Measurements from ENCODE around the gene CAPG. TPM values are rescaled to one million over a fixed set of nuclear protein-coding genes. Genes with fewer than 3 reads are reported as not detected.

The CAPG gene
- total and polyA plus RNA-seq, 9 of the 15 experiments (the other 6 are each of a cell fraction or from before 2014, with no cell fraction given) = 10.6 to 90.4 (median 56.0) TPM

DNA sequence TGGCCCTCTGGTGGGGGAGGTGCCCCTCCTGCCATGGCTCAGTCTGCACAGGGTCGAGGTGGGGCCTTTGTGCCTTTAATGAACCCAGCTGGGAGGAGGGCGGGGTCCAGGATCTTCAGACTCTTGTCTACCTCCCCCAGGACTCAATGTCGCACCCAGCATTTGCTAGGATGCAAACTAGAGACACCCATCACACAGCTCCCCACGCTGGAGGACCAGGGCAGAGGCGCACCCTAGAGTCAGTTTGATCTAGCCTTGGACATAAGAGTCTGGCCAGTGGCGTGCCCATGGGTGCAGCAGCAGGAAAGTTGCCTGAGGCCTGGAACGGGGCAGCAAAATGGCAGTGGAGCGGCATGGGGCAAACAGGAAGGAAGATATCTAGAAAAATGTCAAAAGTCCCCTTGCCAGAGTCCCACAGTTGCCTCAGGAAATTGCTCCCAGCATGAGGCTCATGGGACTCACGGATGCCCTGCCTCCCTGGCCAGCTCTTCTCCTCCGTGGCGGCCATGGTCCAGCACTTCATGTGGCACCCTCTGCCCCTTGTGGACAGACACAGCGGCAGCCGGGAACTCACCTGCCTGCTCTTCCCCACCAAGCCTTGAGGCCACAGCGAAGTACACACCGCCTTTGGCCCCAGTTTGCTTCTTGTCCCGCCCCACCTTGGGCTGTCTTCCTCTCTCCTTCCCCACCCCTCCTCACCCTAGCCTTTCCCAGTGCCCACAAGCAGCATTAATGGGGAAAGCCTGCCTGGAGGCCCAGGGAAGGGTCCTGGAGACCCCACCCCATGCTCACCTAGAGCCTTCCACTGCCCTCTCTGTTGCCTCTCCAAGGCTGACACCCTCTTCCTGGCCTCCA, 26.0 kb upstream of the CAPG start (continued):
- no peak for TF ChIP-seq CHCHD3 (CRISPR knock-in tag; IDR thresholded peaks at IDR 0.05)
- TF ChIP-seq HNRNPK (IDR thresholded peaks at IDR 0.05; ENCODE audit: low read depth, low read length, poor library complexity, severe bottlenecking) = no peak
- peak; percentile 21; the same call in 1 of the 2 replicates for TF ChIP-seq CXXC5 (CRISPR knock-in tag; IDR thresholded peaks at IDR 0.05)
- no peak for TF ChIP-seq ERF (CRISPR knock-in tag; IDR thresholded peaks at IDR 0.05)
- TF ChIP-seq FOXP1 (CRISPR knock-in tag; IDR thresholded peaks at IDR 0.05) = no peak
- 0 out of 2 replicates have a peak, but pooled peaks have one; percentile 30 for TF ChIP-seq TCF15 (CRISPR knock-in tag; IDR thresholded peaks at IDR 0.05)
- no peak for TF ChIP-seq CBX2 (IDR thresholded peaks at IDR 0.05; ENCODE audit: insufficient read depth, low read length, poor library complexity, severe bottlenecking)
- TF ChIP-seq, protein P1, sequence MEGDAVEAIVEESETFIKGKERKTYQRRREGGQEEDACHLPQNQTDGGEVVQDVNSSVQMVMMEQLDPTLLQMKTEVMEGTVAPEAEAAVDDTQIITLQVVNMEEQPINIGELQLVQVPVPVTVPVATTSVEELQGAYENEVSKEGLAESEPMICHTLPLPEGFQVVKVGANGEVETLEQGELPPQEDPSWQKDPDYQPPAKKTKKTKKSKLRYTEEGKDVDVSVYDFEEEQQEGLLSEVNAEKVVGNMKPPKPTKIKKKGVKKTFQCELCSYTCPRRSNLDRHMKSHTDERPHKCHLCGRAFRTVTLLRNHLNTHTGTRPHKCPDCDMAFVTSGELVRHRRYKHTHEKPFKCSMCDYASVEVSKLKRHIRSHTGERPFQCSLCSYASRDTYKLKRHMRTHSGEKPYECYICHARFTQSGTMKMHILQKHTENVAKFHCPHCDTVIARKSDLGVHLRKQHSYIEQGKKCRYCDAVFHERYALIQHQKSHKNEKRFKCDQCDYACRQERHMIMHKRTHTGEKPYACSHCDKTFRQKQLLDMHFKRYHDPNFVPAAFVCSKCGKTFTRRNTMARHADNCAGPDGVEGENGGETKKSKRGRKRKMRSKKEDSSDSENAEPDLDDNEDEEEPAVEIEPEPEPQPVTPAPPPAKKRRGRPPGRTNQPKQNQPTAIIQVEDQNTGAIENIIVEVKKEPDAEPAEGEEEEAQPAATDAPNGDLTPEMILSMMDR (IDR thresholded peaks at IDR 0.05 in 2 of 3, conservative IDR thresholded peaks at IDR 0.05 in 1 of 3; ENCODE audit: insufficient read depth in 2 of 3, low read depth in 1 of 3, low read length in 3 of 3) = peak in 2 of 3 experiments; percentile 15 to 22; a peak in 1 of 6 replicates
- 0 out of 2 replicates have a peak, but pooled peaks have one; percentile 22 for TF ChIP-seq HDAC8 (tag; IDR thresholded peaks at IDR 0.05)
- TF ChIP-seq MYNN (IDR thresholded peaks at IDR 0.05) = no peak
- TF ChIP-seq MYNN (CRISPR knock-in tag; IDR thresholded peaks at IDR 0.05) = no peak
- TF ChIP-seq PTBP1 (IDR thresholded peaks at IDR 0.05; ENCODE audit: low read depth, low read length) = no peak
- no peak for TF ChIP-seq CAMTA2 (CRISPR knock-in tag; conservative IDR thresholded peaks at IDR 0.05)
- TF ChIP-seq, protein P2, sequence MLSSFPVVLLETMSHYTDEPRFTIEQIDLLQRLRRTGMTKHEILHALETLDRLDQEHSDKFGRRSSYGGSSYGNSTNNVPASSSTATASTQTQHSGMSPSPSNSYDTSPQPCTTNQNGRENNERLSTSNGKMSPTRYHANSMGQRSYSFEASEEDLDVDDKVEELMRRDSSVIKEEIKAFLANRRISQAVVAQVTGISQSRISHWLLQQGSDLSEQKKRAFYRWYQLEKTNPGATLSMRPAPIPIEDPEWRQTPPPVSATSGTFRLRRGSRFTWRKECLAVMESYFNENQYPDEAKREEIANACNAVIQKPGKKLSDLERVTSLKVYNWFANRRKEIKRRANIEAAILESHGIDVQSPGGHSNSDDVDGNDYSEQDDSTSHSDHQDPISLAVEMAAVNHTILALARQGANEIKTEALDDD (IDR thresholded peaks at IDR 0.05) = no peak
- TF ChIP-seq XRCC3 (IDR thresholded peaks at IDR 0.05) = no peak
- TF ChIP-seq PHB (CRISPR knock-in tag; IDR thresholded peaks at IDR 0.05) = no peak
- TF ChIP-seq, protein P3, sequence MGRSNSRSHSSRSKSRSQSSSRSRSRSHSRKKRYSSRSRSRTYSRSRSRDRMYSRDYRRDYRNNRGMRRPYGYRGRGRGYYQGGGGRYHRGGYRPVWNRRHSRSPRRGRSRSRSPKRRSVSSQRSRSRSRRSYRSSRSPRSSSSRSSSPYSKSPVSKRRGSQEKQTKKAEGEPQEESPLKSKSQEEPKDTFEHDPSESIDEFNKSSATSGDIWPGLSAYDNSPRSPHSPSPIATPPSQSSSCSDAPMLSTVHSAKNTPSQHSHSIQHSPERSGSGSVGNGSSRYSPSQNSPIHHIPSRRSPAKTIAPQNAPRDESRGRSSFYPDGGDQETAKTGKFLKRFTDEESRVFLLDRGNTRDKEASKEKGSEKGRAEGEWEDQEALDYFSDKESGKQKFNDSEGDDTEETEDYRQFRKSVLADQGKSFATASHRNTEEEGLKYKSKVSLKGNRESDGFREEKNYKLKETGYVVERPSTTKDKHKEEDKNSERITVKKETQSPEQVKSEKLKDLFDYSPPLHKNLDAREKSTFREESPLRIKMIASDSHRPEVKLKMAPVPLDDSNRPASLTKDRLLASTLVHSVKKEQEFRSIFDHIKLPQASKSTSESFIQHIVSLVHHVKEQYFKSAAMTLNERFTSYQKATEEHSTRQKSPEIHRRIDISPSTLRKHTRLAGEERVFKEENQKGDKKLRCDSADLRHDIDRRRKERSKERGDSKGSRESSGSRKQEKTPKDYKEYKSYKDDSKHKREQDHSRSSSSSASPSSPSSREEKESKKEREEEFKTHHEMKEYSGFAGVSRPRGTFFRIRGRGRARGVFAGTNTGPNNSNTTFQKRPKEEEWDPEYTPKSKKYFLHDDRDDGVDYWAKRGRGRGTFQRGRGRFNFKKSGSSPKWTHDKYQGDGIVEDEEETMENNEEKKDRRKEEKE (IDR thresholded peaks at IDR 0.05; ENCODE audit: borderline replicate concordance in 1 of 2, control insufficient read depth in 1 of 2, low read depth in 2 of 2, low read length in 1 of 2) = no peak
- no peak for TF ChIP-seq ZFP30 (CRISPR knock-in tag; IDR thresholded peaks at IDR 0.05; ENCODE audit: borderline replicate concordance)
- no peak for TF ChIP-seq TCFL5 (CRISPR knock-in tag; conservative IDR thresholded peaks at IDR 0.05)
- no peak for TF ChIP-seq ZNF232 (CRISPR knock-in tag; IDR thresholded peaks at IDR 0.05)
